ENCODE measurements around the gene MTHFD1. TPM values are rescaled to one million over a fixed set of nuclear protein-coding genes. Genes with fewer than 3 reads are reported as not detected.
A peak's percentile ranks its signal among the peaks of the same experiment; 100 is the strongest.

Gene MTHFD1
- total RNA-seq, 2 experiments from 2014 or later = 266 to 269 TPM

DNA sequence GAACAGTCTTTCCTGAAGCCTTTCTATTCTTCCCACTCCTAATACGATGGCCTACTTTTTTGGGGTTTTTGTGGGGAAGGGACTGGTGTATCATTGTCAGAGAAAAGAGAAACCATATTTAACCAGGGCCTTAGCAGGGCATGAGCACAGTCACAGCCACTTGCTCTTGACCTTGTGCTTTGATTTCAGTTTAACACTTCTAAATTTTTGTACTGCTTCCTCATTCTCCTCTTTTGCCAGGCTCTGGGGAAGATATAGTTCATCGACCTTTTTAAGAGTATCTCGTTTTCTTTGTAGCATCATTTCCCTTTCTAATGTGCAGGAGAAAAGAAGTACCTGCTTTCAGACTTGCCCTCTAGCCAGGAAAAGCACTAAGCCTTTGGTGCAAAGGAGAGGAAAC lies 118.6 kb downstream of the MTHFD1 start:
- no peak for DNase-seq
- H3K4me1 Mint-ChIP-seq = peaks cover 60% of the 10 kb centered on the region
- peak overlapping the region; percentile 100 for H3K27ac Mint-ChIP-seq
- H3K36me3 Mint-ChIP-seq = peaks cover 51% of the 10 kb centered on the region
- peak overlapping the region; percentile 84 for H3K4me3 Mint-ChIP-seq
- H3K9me3 Mint-ChIP-seq = no peaks in the 10 kb centered on the region
- H3K27me3 Mint-ChIP-seq = peaks cover 4% of the 10 kb centered on the region

GRCh38 chr14:64507376-64508156 lies 119.4 kb downstream of the MTHFD1 start:
- DNase-seq = peak; percentile 23
- Mint-ChIP-seq H3K4me3 (peak overlapping the region; percentile 84), H3K9me3 (no peaks in the 10 kb centered on the region), H3K36me3 (peaks cover 42% of the 10 kb centered on the region), H3K27me3 (peaks cover 4% of the 10 kb centered on the region), H3K27ac (peak overlapping the region; percentile 100), H3K4me1 (peaks cover 62% of the 10 kb centered on the region)

GRCh38 chr14:64508215-64508776 lies 120.1 kb downstream of the MTHFD1 start:
- peak overlapping the region; percentile 100 for H3K27ac Mint-ChIP-seq
- H3K4me3 Mint-ChIP-seq = peak overlapping the region; percentile 65
- H3K9me3 Mint-ChIP-seq = no peaks in the 10 kb centered on the region
- DNase-seq = no peak
- H3K4me1 Mint-ChIP-seq = peaks cover 63% of the 10 kb centered on the region
- peaks cover 38% of the 10 kb centered on the region for H3K36me3 Mint-ChIP-seq
- H3K27me3 Mint-ChIP-seq = peaks cover 4% of the 10 kb centered on the region

DNA sequence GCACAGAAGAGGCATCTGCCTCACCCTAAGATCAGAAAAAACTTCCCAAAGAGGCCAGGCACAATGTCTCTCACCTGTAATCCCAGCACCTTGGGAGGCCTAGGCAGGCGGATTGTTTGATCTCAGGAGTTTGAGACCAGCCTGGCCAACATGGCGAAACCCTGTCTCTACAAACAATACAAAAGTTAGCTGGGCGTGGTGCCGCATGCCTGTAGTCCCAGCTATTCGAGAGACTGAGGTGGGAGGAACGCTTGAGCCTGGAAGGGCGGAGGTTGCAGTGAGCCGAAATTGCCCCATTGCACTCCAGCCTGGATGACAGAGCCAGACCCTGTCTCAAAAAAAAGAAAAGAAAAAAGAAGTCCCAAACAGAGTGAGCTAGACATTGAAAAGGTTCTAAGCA lies 120.9 kb downstream of the MTHFD1 start:
- peaks cover under 1% of the 10 kb centered on the region for H3K27me3 Mint-ChIP-seq
- no peak for DNase-seq
- H3K9me3 Mint-ChIP-seq = no peaks in the 10 kb centered on the region
- H3K27ac Mint-ChIP-seq = peak overlapping the region; percentile 77
- H3K36me3 Mint-ChIP-seq = peaks cover 42% of the 10 kb centered on the region
- H3K4me3 Mint-ChIP-seq = peak overlapping the region; percentile 45
- peaks cover 65% of the 10 kb centered on the region for H3K4me1 Mint-ChIP-seq

Other genes starting within 250 kb of the MTHFD1 start
- gene ESR2, start 94.0 kb upstream of the MTHFD1 start, total RNA-seq = under 1 TPM; 0.95 to 0.96 TPM
- gene AKAP5, start 77.1 kb downstream of the MTHFD1 start, total RNA-seq = 1 to 10 TPM; 1.2 to 1.4 TPM
- 10 to 100 TPM; 24.0 to 26.0 TPM for gene ZBTB25, start 115.5 kb downstream of the MTHFD1 start, total RNA-seq
- gene ZBTB1, start 116.4 kb downstream of the MTHFD1 start, total RNA-seq = 10 to 100 TPM; 43.3 to 43.9 TPM
- gene HSPA2, start 152.4 kb downstream of the MTHFD1 start, total RNA-seq = 1 to 10 TPM; 1.9 to 2.0 TPM
- gene PPP1R36, start 161.6 kb downstream of the MTHFD1 start, total RNA-seq = under 1 TPM; 0.18 to 0.25 TPM